Stimulated activated CD8-positive, alpha-beta memory T cell treated with anti-CD3 and anti-CD28 coated beads, Interleukin-4, amount 100 ng/mL, for 24 hours (primary cell): ENCODE data around the gene OSBPL8.

ENCODE experiments used
- DNase-seq: peaks from one replicate; pipeline ENCODE4 v3.0.0-alpha.2; 2020; ENCODE audit warnings: low read depth

The OSBPL8 gene

GRCh38 chr12:76470028-76470939 is 89.3 kb downstream of the OSBPL8 start:
- DNase-seq = no peak

GRCh38 chr12:76464631-76465166 is 94.9 kb downstream of the OSBPL8 start:
- no peak for DNase-seq

DNA sequence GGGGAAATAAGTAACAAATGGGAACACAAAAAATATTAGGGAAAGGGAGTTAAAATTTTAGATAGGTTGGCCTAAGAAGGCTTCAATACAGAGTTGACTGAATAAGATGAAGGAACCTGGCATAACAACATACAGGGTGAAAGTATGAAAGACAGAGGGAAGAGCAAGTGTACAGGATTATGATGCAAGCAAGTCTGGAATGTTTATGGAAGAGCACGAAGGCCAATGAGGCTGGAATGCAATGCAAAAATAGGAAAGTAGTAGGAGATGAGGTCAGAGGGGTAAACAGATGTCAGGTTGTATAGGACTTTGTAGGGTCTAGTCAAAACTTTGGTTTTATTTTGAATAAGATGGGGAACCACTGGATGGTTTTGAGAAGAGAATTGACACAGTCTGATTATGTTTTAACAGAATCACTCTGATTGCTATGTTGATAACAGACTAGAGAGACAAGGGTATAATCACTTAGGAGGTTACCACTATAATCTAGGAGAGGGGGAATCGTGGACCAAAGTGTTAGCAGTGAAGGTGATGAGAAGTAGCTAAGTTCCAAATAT is 96.8 kb downstream of the OSBPL8 start:
- no peak for DNase-seq

- no peak for DNase-seq
Measured at GRCh38 chr12:76460807-76461206, 98.8 kb downstream of the OSBPL8 start.

DNA sequence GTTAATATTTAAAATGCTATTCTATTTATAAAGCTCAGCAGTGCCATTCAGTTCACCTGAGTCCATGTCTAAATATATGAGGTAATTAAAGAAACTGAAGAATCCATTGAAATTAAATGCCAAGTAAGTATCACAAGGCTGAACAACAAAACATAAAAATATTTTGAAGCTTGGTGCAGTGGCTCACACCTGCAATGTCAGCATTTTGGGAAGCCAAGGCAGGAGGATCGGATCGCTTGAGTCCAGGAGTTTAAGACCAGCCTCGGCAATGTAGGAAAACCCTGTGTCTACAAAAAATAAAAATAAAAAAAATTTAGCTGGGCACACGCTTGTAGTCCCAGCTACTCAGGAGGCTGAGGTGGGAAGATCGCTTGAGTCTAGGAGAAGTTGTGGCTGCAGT is 101.8 kb downstream of the OSBPL8 start:
- no peak for DNase-seq

GRCh38 chr12:76457010-76457409 is 102.6 kb downstream of the OSBPL8 start:
- DNase-seq = no peak

DNA sequence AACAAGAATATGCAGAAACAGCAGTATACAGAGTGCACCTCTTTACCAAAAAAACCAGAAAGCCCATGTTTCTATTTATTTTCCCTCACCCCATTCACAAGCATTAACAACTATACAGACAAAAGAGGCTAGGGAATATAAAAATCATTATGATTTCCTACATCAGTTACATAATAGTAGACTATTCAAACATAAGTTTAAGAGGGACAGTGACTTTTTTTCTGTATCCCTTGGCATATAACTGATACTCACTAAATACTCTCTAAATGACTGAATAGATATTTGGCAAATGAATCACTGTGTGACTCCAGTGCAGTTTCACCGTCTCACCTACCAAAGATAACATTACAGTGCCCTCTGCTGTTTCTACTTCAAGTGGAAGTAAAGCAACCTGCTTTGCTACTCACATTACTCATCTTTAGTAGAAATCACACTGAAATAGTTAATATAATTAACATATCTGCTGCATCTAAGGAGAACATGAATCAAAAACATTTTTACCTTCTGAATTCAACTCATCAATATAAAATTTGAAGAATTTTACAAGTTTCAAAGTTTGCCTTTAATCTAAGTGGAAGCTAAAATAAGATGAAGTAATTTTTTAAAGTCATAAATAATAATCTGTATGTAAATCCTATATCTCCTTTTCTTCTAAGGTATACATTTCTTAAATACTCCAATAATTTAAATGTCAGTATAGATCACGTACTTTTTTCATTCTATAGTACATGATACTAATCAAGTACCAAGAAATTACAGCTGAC is 103.8 kb downstream of the OSBPL8 start:
- DNase-seq = no peak

DNA sequence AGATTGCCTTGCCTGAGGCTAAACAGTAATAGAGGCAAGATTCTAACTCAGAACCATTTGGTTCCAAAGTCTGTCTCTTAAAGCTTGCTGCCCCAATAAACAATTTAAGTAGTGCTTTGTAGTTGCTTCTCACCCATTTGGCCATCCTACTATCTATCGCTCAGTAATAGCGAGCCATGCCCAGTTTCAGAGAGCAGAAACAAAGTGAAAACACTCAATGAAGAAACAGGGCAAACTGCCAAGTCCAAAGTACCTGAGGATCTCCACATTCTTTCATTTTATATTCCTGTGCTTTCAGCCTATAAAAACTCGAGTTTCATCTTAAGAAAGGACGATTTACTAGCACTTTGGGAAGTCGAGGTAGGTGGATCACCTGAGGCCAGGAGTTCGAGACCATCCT is 108.0 kb downstream of the OSBPL8 start:
- no peak for DNase-seq

GRCh38 chr12:76450690-76451089 is 108.9 kb downstream of the OSBPL8 start:
- no peak for DNase-seq

DNA sequence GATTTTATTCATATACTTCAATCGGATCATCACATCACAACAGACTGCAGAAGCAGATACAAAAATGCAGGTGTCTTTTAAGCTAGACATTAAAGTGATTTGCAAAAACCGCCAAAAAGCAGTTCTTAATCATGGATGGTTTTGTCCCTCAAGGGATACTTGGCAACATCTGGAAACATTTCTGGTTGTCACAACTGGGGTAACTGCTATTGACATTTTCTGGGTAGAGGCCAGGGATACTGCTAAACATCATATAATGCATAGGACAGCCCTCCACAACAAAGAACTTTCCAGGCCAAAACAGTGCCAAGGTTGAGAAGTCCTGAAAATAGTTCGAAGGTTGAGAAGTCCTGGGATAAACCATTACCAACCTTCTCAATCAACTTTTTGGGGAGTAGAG is 109.6 kb downstream of the OSBPL8 start:
- no peak for DNase-seq

DNA sequence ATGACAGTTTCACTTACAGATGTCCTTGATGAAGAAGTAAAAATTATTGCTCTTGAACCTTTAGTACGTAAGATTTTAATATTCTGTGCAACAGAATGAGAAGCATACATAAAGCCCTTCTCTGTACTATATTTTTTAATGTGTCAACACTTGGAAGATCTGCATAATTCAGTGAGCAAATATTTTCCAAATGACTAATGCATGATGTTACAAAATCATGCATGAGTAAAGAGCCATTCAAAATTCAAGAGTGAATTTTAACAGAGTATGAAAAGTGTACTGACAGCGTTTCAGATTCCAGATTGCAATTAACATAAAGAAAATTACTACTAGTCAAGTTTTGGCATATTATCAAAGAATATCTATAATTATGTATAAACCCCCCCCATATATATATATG is 110.0 kb downstream of the OSBPL8 start:
- DNase-seq = no peak

DNA sequence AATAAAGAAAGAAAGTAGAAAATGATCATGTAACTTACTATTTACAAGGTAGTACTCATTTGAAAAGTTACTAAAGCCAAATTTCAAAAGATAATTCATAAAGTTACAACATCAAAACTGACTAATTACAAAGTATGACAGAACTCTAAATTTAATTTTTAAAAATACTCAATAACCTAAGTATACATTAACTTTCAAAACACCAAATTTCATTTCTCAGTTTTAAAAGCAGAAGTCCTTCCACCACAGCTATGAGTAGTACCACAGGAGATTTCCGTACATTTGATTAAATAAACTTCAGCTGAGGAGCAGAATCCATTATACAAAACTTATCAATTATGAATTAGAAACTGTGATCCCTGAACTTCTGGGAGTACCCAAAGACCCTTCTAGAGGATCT is 110.6 kb downstream of the OSBPL8 start:
- DNase-seq = no peak

GRCh38 chr12:76446090-76446489 is 113.5 kb downstream of the OSBPL8 start:
- DNase-seq = no peak

DNA sequence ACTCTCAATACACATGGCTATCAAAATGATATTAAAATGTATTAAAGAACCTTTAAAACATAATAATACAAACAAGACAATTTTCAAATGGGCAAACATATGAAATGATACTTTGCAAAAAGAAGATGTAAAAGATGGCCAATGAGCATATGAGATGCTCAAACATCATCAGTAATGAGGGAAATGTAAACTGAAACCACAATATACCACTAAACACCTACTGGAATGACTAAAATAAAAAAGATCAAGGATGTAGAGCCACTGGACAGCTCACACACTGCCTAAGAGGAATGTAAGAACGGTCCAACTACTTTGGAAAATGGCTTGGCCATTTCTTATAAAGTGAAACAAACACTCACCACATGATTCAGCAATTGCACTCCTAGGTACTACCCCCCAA is 114.1 kb downstream of the OSBPL8 start:
- no peak for DNase-seq

GRCh38 chr12:76444408-76444984 is 115.1 kb downstream of the OSBPL8 start:
- no peak for DNase-seq

DNA sequence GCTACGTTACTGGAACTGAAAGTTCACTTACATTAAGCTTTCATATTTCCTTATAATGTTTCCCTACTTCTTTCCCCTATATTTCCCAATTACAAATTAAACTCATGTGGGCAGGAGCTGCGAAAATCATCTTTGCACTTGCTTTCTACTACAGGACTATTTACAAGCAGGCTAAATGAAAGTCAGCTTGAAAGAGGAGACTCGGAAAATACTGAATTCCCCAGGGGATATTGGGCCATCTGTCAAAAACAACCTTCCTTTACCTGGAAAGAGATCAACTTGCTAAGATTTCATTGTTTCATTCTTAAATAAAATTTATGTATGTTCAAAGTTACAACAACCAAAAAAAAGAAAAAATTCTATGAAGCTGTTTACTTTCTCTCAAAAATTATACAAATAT is 118.6 kb downstream of the OSBPL8 start:
- no peak for DNase-seq

DNA sequence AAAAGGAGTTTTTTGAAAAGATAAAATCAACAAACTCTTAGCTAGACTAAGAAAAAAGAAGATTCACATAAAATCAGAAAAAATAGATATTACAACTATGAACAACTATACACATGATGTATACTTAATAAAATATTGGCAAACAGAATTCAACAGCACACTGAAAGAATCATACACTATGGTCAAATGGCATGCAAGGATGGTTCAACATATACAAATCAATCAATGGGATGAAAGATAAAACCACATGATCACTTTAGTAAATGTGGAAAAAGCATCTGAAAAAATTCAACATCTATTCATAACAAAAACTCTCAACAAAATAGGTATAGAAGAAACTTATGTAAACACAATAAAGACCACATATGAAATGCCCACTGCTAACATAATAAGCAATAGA is 126.8 kb downstream of the OSBPL8 start:
- no peak for DNase-seq

GRCh38 chr12:76428117-76428516 is 131.5 kb downstream of the OSBPL8 start:
- no peak for DNase-seq

- DNase-seq = no peak
Measured at GRCh38 chr12:76426160-76426559, 133.4 kb downstream of the OSBPL8 start.

- no peak for DNase-seq
Measured at GRCh38 chr12:76424941-76425340, 134.6 kb downstream of the OSBPL8 start.

GRCh38 chr12:76422543-76423438 is 136.8 kb downstream of the OSBPL8 start:
- no peak for DNase-seq
